HG03571 (cell line): Measurements from ENCODE around the gene ALG5.

Experiments used
- ATAC-seq: cut with Tn5 transposase; IDR thresholded peaks from one replicate; pipeline ENCODE4 v1.9.1; 2021; ENCODE audit not compliant: unreplicated experiment

ALG5 gene

GRCh38 chr13:36918246-36919131 lies 80.7 kb downstream of the ALG5 start:
- no peak for ATAC-seq

- ATAC-seq = no peak
These were observed 81.8 kb downstream of the ALG5 start for GRCh38 chr13:36917311-36917710.

GRCh38 chr13:36915896-36916640 lies 83.1 kb downstream of the ALG5 start:
- no peak for ATAC-seq

GRCh38 chr13:36915106-36915505 lies 84.0 kb downstream of the ALG5 start:
- ATAC-seq = no peak

- no peak for ATAC-seq
These were observed 84.5 kb downstream of the ALG5 start for GRCh38 chr13:36914648-36915047.

- ATAC-seq = no peak
These were observed 85.7 kb downstream of the ALG5 start for GRCh38 chr13:36913463-36913862.

GRCh38 chr13:36912973-36913372 lies 86.2 kb downstream of the ALG5 start:
- ATAC-seq = no peak

- no peak for ATAC-seq
These were observed 86.8 kb downstream of the ALG5 start for GRCh38 chr13:36912369-36912768.

GRCh38 chr13:36910545-36910944 lies 88.6 kb downstream of the ALG5 start:
- no peak for ATAC-seq

GRCh38 chr13:36907821-36908220 lies 91.3 kb downstream of the ALG5 start:
- no peak for ATAC-seq

GRCh38 chr13:36907266-36907665 lies 91.9 kb downstream of the ALG5 start:
- ATAC-seq = no peak

- ATAC-seq = no peak
These were observed 93.2 kb downstream of the ALG5 start for GRCh38 chr13:36905944-36906343.

GRCh38 chr13:36903925-36904595 lies 95.1 kb downstream of the ALG5 start:
- ATAC-seq = no peak
